ENCODE results near the gene RAPGEFL1.

GRCh38 chr17:40157973-40158372 lies 19.3 kb upstream of the RAPGEFL1 start:
- TF ChIP-seq CTCF (IDR thresholded peaks at IDR 0.05) = no peak
- no peak for TF ChIP-seq POLR2A (IDR thresholded peaks at IDR 0.05)
- TF ChIP-seq POLR2AphosphoS5 (IDR thresholded peaks at IDR 0.05) = no peak
